Fibroblast of mammary gland (primary cell): ENCODE results near the gene EFCAB6.

Source experiments
- DNase-seq: peaks from one replicate; pipeline ENCODE4 v3.0.0-alpha.2; 2010; ENCODE audit warnings: low read depth
- H3K4me3 ChIP-seq: 2 replicates; pipeline ENCODE4 v1.5.1; 2011; ENCODE audit warnings: low read depth, mild to moderate bottlenecking, low read length, moderate library complexity; ENCODE audit not compliant: control insufficient read depth
- TF ChIP-seq, protein P1 (sequence below): conservative IDR thresholded peaks from 2 replicates; pipeline ENCODE4 v1.5.1; 2011; ENCODE audit warnings: low read depth, low read length, inconsistent platforms; ENCODE audit not compliant: control insufficient read depth, insufficient read depth

The EFCAB6 gene

GRCh38 chr22:43628250-43628649 lies 183.9 kb downstream of the EFCAB6 start:
- TF ChIP-seq, protein P1, sequence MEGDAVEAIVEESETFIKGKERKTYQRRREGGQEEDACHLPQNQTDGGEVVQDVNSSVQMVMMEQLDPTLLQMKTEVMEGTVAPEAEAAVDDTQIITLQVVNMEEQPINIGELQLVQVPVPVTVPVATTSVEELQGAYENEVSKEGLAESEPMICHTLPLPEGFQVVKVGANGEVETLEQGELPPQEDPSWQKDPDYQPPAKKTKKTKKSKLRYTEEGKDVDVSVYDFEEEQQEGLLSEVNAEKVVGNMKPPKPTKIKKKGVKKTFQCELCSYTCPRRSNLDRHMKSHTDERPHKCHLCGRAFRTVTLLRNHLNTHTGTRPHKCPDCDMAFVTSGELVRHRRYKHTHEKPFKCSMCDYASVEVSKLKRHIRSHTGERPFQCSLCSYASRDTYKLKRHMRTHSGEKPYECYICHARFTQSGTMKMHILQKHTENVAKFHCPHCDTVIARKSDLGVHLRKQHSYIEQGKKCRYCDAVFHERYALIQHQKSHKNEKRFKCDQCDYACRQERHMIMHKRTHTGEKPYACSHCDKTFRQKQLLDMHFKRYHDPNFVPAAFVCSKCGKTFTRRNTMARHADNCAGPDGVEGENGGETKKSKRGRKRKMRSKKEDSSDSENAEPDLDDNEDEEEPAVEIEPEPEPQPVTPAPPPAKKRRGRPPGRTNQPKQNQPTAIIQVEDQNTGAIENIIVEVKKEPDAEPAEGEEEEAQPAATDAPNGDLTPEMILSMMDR: no peak
- no peak overlapping the region for H3K4me3 ChIP-seq
- no peak for DNase-seq

- TF ChIP-seq, protein P1: no peak
- H3K4me3 ChIP-seq: no peak overlapping the region
- no peak for DNase-seq
These were observed 184.5 kb downstream of the EFCAB6 start for GRCh38 chr22:43627485-43628213.

DNA sequence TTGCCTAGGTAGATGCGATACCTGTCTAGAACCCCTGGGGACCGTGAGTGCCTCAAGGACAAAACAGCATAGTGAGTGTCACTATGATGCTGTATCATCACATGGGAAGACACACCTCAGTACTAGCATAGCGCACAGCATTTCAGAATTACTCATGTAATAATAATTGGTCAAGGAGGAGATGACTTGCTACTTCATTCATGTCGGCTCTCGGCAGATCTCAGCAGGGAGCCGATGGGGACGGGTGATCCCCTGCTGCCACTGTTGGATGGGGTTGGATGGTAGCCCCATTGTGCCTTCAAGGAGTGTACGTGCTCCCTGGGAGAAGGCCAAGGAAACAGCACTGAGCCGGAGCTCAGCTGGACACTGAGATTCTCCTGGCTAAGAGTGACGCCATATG lies 186.9 kb downstream of the EFCAB6 start:
- TF ChIP-seq, protein P1: no peak
- no peak overlapping the region for H3K4me3 ChIP-seq
- DNase-seq: no peak

DNA sequence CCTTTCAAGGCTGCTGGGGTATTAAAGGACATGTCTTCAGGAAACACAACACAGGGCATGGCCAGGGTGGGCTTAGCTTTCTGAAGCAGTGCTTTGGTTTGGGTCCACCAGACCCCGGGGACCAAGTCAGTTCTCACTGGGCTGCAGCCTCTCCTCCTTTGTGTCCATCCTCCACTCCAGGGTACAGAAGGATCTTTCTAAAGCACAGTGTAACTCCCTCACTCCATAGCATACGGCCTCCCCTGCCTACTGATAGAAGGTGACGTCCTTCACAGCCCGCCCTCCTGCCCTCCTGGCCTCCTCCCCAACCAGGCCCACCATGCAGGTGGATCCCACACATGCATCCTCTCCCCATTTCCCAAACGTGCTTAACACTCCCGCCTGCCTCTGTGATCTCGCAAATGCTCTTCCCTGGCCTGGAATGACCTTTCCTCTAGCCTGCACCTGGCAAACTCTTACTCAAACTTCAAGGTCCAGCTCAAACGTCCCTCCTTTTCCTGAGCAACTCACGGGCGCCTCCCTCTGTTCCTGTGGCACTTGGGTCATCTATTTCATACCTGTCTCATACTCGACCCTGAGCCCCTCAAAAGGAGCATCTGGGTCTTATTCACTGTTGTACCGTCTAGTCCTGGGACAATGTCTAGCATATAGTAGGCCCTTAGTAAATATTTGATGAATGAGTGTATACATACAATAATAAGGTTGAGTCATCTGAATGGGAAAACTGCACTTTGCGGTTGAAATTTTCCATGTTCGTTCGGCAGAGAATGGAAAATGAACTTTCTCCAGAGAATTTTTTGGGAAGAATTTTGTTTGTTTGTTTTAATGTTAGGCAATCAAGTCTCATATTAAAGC lies 187.7 kb downstream of the EFCAB6 start:
- TF ChIP-seq, protein P1: no peak
- H3K4me3 ChIP-seq: no peak overlapping the region
- no peak for DNase-seq

GRCh38 chr22:43622886-43623285 lies 189.2 kb downstream of the EFCAB6 start:
- DNase-seq: no peak
- H3K4me3 ChIP-seq: no peak overlapping the region
- TF ChIP-seq, protein P1: no peak

DNA sequence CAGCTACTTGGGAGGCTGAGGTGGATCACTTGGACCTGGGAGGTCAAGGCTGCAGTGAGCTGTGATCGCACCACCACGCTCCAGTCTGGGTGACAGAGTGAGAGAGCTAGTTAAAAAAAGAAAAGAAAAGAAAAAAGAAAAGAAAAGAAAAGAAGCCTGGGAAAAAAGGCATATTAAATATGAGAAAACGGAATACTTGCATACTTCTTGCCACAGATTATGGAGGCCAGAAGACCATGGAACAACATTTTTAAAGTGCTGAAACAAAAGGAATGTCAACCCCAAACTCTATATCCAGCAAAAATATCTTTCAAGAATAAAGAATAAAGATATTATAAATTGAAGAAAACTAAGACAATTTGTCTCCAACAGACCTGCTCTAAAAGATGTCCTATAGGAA lies 191.9 kb downstream of the EFCAB6 start:
- no peak for DNase-seq
- H3K4me3 ChIP-seq: no peak overlapping the region
- TF ChIP-seq, protein P1: no peak
